ENCODE data around the gene SLC30A7. TPM values are rescaled to one million over a fixed set of nuclear protein-coding genes. Genes with fewer than 3 reads are reported as not detected.
"Not testable (repeated sequence)": the region's sequence is repeated elsewhere in the genome, so short reads cannot be mapped to it uniquely, and the experiment has no call there.

SLC30A7 gene
- polyA plus RNA-seq, 10 donors: 9.1 to 14.9 (median 10.6) TPM

DNA sequence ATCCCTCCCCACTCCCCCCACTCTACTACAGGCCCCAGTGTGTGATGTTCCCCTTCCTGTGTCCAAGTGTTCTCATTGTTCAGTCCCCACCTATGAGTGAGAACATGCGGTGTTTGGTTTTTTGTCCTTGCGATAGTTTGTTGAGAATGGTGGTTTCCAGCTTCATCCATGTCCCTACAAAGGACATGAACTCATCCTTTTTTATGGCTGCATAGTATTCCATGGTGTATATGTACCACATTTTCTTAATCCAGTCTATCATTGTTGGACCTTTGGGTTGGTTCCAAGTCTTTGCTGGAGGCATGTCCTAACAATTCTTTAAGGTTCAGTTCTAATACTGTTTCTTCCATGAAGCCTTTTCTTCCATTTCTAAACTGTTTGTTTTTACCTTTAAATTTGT, 37.7 kb downstream of the SLC30A7 start:
- DNase-seq: not testable (repeated sequence)

DNA sequence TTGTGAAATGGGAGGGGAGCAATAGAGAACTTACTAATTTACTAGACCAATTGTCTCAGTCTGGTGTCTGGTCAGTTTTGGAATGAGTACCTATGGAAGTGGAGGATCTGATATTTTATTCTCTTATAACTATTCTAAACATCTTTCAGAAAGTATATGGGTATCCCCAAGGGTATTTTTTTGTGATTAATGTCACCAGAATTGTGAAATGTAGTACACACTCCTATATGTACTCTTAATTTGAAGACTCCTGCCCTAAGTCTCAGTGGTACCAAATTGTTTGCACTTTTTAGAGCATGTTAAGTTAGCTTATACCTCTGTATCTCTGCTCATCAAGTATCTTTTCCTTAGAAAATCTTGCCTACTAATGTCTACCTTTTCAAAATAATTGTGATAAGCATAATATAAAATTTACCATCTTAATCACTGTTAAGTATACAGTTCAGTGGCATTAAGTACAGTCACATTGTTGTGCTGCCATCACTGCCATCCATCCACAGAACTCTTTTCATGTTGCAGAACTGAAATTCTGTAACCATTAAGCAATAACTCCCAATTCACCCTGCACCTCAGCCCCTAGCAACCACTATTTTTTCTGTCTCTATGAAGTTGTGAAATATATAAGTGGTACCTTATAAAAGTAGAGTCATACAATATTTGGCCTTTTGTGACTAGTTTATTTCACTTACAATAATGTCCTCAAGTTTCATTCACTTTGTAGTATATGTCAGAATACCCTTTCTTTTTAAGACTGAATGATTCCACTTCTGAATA, 40.5 kb downstream of the SLC30A7 start:
- DNase-seq: no peak

DNA sequence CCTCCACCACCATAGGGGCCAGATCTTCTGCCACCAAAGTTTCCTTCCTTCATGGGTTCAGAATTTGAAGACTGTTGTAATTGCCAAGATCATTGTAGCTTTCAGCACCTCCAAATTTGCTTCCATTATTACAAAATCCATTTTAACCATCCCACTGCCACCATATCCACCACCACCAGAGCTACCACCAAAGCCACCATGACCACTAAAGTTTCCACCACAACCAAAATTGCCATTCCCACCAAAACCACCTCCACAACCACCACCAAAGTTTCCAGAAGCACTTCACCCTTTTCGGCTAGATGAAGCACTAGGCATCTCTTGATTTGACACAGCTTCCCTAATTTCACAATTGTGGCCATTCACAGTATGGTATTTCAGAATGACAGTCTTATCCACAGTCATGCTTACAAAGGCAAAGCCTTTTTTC, 45.2 kb downstream of the SLC30A7 start:
- no peak for DNase-seq

DNA sequence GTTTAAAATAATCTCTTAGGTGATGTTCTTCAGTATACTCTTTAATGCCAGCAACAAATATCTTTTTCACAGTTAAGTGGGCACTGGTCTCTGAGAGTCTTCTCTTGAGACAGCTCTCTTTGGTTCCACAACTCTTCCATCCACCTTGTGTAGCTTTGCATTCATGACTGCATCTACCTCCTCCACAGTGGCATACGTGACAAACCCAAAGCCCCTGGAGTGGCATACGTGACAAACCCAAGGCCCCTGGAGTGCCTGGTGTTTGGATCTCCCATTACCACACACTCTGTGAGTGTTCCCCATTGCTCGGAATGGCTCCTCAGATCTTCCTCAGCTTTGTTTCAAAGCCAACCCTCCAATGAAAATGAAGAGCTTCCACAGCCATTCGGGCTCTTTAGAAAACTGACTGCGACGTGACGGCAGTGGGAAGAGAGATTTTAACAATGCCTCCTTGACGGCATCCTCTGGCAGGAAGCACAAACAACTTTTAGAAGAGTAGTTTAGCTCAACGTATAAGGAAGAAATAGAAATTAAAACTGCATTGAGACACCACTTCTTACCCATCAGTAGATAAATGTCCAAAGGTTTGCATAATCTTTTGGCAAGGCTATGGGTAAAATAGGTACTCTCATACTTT, 45.8 kb downstream of the SLC30A7 start:
- DNase-seq: no peak

DNA sequence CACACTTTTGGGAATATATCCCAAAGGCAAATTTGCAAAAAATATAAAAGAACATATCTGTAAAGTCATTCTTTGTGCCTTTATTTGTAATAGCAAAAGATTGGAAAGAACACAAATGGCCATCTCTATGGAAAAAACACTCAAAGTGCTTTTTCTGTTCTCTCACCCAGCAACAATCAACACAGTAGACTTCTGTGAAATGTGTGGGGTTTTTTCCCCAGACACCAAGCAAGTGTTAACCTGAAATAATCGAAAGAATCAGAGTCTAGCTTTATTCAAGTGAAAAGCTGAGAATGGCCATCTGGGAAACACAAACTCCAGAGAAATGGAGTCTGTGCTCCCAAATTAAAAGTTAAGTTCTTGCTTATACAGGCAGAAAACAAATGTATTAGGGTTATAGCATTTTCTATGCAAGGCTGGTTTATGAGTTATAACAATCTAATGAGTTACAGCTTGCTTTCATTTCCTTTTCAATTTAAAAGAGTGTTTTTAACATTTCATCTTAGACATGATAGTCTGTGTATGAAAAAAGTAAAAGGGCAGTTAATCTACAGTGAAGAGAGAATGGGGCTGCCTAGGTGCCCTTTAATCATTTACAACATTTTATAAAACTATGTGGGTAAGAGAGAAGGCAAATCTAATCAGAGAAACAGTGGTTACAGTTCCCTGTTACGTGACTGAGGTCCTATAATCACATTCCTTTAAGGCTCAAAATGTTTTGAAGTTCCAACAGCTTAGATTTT, 46.6 kb downstream of the SLC30A7 start:
- no peak for DNase-seq

DNA sequence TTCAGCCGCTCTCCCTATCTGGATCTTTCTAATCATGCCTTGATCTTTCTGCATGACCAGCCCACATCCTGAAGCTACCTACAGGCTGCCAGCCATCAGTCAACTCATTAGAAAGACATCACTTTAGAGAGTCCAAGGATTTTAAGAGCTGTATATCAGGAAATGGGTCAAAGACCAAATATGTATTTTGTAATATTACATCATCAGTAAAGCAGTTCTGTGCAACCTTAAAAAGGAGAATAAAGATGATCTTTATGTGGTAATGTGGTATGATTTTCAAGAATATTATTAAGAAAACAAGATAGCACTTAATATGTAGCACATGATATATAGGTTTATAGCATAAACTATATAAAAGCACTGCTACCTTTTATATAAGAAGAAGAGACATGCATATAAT, 47.6 kb downstream of the SLC30A7 start:
- no peak for DNase-seq

DNA sequence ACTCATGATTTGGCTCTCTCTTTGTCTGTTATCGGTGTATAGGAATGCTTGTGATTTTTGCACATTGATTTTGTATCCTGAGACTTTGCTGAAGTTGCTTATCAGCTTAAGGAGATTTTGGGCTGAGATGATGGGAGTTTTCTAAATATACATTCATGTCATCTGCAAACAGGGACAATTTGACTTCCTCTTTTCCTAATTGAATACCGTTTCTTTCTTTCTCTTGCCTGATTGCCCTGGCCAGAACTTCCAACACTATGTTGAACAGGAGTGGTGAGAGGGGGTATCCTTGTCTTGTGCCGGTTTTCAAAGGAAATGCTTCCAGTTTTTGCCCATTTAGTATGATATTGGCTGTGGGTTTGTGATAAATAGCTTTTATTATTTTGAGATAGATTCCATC, 50.2 kb downstream of the SLC30A7 start:
- not testable (repeated sequence) for DNase-seq

DNA sequence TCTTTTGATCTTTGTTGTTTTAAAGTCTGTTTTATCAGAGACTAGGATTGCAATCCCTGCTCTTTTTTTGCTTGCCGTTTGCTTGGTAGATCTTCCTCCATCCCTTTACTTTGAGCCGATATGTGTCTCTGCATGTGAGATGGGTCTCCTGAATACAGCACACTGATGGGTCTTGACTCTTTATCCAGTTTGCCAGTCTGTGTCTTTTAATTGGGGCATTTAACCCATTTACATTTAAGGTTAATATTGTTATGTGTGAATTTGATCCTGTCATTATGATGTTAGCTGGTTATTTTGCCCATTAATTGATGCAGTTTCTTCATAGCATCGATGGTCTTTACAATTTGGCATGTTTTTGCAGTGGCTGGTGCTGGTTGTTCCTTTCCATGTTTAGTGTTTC, 51.9 kb downstream of the SLC30A7 start:
- not testable (repeated sequence) for DNase-seq

DNA sequence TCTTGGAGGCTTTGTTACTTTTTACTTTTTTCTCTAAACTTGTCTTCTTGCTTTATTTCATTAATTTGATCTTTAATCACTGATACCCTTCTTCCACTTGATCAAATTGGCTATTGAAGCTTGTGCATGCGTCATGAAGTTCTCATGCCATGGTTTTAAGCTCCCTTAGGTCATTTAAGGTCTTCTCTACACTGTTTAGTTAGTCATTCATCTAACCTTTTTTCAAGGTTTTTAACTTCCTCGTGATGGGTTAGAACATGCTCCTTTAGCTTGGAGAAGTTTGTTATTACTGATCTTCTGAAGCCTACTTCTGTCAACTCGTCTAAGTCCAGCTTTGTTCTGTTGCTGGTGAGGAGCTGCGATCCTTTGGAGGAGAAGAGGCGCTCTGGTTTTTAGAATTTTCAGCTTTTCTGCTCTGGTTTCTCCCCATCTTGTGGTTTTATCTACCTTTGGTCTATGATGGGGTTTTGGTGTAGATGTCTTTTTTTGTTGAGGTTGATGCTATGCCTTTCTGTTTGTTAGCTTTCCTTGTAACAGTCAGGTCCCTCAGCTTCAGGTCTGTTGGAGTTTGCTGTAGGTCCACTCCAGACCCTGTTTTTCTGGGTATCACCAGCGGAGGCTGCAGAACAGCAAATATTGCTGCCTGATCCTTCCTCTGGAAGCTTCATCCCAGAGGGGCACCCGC, 53.0 kb downstream of the SLC30A7 start:
- not testable (repeated sequence) for DNase-seq

DNA sequence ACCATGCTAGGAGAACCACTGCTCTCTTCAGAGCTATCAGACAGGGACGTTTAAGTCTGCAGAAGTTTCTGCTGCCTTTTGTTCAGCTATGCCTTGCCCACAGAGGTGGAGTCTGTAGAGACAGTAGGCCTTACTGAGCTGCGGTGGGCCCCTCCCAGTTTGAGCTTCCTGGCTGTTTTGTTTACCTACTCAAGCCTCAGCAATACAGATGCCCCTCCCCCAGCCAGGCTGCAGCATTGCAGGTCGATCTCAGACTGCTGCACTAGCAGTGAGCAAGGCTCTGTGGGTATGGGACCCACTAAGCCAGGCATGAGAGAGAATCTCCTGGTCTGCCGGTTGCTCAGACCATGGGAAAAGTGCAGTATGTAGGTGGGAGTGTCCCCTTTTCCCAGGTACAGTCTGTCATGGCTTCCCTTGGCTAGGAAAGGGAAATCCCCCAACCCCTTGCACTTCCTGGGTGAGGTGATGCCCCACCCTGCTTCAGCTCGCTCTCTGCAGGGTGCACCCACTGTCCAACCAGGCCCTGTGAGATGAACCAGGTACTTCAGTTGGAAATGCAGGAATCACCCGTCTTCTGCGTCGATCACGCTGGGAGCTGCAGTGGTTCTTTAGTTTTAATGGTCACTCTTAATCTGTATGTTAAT, 53.7 kb downstream of the SLC30A7 start:
- DNase-seq: not testable (repeated sequence)

DNA sequence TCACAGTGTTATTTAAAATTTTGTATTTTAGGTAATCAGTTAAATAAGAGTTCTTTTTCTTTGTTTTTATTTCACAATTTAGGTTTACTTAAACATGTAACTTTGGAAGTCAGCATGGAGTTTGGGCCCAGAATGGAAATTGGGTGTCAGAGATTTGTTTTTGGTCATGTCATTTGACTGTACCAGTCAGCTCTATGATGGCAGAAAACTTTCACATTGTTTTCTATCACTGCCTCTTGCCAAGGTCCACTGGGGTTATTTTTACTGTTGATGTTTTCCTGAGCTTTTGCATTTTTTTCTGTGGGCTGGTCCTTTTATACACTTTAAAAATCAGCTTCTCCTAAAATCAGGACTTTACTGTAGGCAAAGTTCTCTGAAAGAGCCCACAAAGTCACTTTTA, 54.4 kb downstream of the SLC30A7 start:
- DNase-seq: no peak

DNA sequence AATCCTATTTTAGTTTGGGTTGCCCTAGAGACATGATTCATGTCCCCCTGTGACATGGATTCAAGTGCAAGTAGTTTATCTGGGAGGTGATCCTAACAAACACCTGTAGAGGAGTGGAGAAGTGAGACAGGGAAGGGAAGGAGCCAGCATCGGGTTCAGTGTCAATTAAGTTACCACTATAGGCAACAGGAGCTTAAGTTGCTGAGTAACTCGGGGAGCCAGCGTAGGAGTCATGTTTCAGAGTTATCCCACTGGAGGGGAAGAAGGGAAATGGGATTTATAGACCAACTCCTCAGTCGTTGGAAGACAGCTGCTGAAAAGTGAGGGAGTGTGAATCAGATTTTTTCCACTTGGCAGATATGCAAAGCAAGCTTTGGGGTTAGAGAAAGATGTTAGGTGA, 54.9 kb downstream of the SLC30A7 start:
- peak; percentile 38 to 69 (median 51) for DNase-seq

DNA sequence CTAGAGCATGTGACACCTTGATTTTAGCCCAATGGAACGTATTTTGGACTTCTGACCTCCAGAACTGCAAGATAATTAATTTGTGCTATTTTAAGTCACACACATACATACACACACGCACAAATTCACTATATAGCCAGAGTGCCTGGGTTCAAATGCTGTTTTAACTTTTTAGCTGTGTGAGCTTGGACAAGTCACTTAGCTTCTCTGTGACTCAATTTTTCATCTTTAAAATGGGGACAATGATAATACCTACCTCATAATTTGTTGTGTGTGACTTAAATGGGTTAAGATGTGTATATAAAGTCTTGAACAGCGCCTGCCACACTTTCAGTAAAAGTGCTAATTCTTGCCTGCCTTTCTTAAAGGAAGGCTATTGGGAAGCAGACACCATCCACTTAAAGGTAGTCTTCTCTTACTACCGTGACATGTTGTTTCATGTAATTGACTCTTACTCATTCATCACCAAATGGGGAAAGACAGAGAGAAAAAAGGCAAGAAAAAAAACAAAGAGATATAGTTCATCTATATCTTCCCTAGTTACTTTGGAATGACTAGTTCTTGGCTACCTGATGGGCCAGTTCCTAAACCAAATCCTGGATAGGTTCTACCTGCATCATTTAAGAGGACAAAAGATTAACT, 56.3 kb downstream of the SLC30A7 start:
- no peak for DNase-seq

DNA sequence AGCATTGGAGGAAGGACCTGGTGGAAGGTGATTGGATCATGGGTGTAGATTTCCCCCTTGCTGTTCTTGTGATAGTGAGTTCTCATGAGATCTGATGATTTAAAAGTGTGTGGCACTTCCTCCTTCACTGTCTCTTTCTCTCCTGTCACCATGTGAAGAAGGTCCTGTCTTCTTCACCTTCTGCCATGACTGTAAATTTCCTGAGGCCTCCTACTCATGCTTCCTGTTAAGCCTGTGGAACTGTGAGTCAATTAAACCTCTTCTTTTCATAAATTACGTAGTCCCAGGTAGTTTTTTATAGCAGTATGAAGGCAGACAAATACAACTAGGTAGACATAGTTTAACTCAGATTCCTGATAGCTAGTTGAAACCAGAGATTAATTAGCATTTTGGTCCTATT, 57.1 kb downstream of the SLC30A7 start:
- DNase-seq: not testable (repeated sequence)

DNA sequence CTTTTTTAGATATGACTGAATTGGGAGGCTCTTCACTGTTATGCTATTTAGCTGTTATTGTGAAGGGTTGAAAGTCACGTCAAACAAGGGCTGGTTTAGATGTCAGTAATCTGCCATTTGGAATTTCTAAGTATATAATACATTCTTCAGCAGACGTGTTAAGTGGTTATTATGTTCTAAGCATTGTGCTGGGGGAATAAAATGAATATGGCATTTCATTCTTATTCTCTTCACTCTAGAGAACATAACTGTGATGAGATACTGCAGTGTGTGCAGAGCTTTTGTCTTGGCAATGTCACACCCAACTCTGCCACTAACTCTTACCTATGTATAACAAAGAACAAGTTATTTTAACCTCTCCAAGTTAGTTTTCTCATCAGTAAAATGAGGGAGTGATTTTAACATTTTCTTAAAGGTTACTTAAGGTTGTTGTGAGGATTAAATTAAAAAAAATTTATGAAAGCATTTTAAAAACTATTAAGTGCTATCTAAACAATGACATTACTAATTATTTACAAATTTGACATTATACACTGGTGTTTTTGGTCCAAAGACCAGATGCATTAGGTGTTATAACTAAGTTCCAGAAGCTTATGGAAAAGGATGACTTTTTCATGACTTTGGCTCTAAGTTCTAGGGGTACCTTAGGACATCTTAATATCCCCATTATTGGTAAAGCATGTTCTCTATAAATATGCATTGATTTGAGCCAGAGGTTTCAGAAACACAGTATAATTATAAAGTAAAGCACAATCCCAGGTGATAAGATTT, 58.3 kb downstream of the SLC30A7 start:
- DNase-seq: no peak

DNA sequence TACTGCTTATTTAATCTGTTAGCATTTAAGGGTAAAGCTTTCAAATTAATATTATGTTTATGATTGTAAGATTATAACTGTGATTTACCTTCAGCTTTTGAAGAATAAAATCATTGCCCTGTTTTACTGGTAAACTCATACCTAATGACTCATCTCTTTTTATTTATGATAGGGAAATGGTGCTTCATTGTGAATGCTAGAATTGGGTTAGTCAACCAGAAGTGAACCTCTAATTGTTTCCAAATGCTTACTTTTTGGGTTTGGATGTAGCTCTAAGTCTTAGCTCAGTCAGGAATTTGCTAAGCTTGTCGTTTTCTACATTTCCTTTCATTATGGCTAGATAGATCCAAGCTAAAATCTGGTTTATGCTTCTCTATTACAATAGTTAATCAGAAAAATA, 59.4 kb downstream of the SLC30A7 start:
- DNase-seq: peak; percentile 59 to 81 (median 81)

DNA sequence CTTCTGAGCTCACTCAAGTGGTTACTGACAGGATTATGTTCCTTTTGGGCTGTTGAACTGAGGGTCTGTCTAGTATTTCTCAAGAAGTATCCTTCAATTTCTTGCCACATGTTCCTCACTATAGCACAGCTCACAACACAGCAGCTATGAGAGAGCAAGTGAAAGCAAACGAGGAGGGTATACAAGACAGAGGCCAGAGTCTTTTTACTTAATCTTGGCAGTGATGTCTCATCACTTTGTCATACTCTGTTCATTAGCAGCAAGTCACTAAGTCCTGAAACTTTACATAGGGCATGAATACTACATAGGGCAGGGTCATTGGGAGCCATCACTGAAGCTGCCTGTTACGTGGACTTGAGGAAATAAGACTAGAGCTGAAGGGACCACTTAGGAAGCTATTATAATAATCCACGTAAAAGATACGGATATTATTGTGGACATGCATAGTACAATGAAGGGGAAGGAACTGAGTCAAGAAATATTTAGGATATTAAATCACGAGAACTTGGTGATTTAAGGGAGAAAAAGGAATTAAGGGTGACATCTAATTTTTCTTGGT, 63.7 kb downstream of the SLC30A7 start:
- DNase-seq: no peak

DNA sequence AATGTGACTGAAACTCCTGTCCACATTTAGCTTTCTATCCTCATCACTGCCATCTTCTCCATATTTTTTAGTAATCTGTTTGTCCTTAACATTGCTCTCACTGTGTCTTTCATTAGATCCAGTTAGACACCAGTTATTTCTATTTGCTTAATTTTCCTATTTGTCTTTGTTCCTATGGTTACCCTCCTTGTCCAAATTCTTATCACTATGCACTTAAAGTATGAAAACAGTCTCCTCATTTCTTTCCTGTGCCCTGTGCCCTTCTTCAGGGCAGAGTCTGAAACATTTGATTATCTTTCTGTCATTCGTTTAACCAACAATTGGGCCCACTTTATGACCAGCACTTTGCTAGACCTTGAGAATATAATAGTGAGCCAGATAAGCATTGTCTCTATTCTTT, 64.2 kb downstream of the SLC30A7 start:
- DNase-seq: no peak

DNA sequence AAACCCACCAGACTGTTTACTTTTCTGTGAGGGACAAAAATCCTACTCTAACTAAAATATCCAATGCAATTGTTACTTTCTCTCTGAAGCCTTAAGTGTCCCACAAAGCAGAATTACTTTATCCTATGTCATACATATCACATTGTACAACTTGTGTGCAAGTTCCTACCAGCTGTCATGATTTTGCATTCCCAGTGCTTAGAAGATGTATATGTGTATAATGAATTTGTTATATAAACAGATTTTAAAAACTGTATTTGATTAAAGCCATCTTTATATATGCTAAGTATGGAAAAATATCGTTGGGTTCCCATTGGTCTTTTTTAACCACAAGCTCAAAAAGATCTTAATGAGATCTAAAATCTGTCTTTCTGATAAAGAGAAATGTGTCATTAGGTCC, 72.7 kb downstream of the SLC30A7 start:
- DNase-seq: no peak

DNA sequence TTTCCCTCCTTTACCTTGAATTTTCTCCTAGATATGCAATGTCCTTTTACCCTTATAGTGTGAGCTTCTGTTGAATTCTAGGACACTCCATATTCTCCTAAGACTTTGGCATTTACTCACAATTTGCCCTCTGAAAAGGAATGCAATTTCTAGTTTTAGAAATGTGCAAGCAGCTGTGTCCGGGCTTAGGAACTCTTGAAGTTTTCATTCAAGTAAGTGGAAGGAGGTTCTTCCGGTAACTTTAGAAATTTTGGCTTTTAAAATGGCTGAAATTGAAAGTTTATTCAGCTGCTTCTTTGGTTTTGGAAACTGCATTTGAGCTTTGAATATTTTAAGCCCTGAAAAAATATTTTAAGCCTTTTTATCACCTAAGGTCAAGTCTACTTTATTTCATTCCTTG, 73.4 kb downstream of the SLC30A7 start:
- DNase-seq: no peak

Data from muscle of back (tissue), 11 donors.